ENCODE results near the gene AMH.

Gene AMH

GRCh38 chr19:2227415-2228156 is 21.5 kb upstream of the AMH start:
- H3K27ac Mint-ChIP-seq = no peak overlapping the region
- H3K36me3 Mint-ChIP-seq (ENCODE audit: low read depth) = peaks cover 84% of the 10 kb centered on the region
- DNase-seq = no peak
- no peaks in the 10 kb centered on the region for H3K9me3 Mint-ChIP-seq
- H3K4me1 Mint-ChIP-seq (ENCODE audit: low read depth) = peaks cover 7% of the 10 kb centered on the region
- H3K4me3 Mint-ChIP-seq = no peak overlapping the region
- H3K27me3 Mint-ChIP-seq = no peaks in the 10 kb centered on the region

GRCh38 chr19:2228157-2229030 is 20.7 kb upstream of the AMH start:
- H3K4me1 Mint-ChIP-seq (ENCODE audit: low read depth) = peaks cover 13% of the 10 kb centered on the region
- H3K4me3 Mint-ChIP-seq = no peak overlapping the region
- H3K9me3 Mint-ChIP-seq = no peaks in the 10 kb centered on the region
- H3K27me3 Mint-ChIP-seq = no peaks in the 10 kb centered on the region
- peaks cover 85% of the 10 kb centered on the region for H3K36me3 Mint-ChIP-seq (ENCODE audit: low read depth)
- DNase-seq = no peak
- peak overlapping the region; percentile 47 for H3K27ac Mint-ChIP-seq

GRCh38 chr19:2229103-2230032 is 19.8 kb upstream of the AMH start:
- H3K27me3 Mint-ChIP-seq = no peaks in the 10 kb centered on the region
- H3K4me1 Mint-ChIP-seq (ENCODE audit: low read depth) = peaks cover 17% of the 10 kb centered on the region
- peaks cover 86% of the 10 kb centered on the region for H3K36me3 Mint-ChIP-seq (ENCODE audit: low read depth)
- H3K27ac Mint-ChIP-seq = peak overlapping the region; percentile 47
- H3K9me3 Mint-ChIP-seq = no peaks in the 10 kb centered on the region
- DNase-seq = no peak
- H3K4me3 Mint-ChIP-seq = no peak overlapping the region

- peaks cover 24% of the 10 kb centered on the region for H3K4me1 Mint-ChIP-seq (ENCODE audit: low read depth)
- no peak for DNase-seq
- no peak overlapping the region for H3K4me3 Mint-ChIP-seq
- no peaks in the 10 kb centered on the region for H3K27me3 Mint-ChIP-seq
- peaks cover 85% of the 10 kb centered on the region for H3K36me3 Mint-ChIP-seq (ENCODE audit: low read depth)
- peak overlapping the region; percentile 56 for H3K27ac Mint-ChIP-seq
- no peaks in the 10 kb centered on the region for H3K9me3 Mint-ChIP-seq
Observed at GRCh38 chr19:2230033-2230531, 19.0 kb upstream of the AMH start.

GRCh38 chr19:2230807-2231533 is 18.2 kb upstream of the AMH start:
- Mint-ChIP-seq H3K4me3 (no peak overlapping the region), H3K27ac (peak overlapping the region; percentile 56), H3K36me3 (ENCODE audit: low read depth) (peaks cover 81% of the 10 kb centered on the region), H3K4me1 (ENCODE audit: low read depth) (peaks cover 26% of the 10 kb centered on the region), H3K9me3 (no peaks in the 10 kb centered on the region), H3K27me3 (no peaks in the 10 kb centered on the region)
- no peak for DNase-seq

GRCh38 chr19:2231621-2232221 is 17.4 kb upstream of the AMH start:
- no peak overlapping the region for H3K4me3 Mint-ChIP-seq
- H3K9me3 Mint-ChIP-seq = no peaks in the 10 kb centered on the region
- no peaks in the 10 kb centered on the region for H3K27me3 Mint-ChIP-seq
- H3K27ac Mint-ChIP-seq = peak overlapping the region; percentile 83
- DNase-seq = no peak
- peaks cover 81% of the 10 kb centered on the region for H3K36me3 Mint-ChIP-seq (ENCODE audit: low read depth)
- peaks cover 31% of the 10 kb centered on the region for H3K4me1 Mint-ChIP-seq (ENCODE audit: low read depth)

GRCh38 chr19:2232286-2233151 is 16.6 kb upstream of the AMH start:
- Mint-ChIP-seq H3K27me3 (no peaks in the 10 kb centered on the region), H3K4me3 (peak overlapping the region; percentile 35), H3K4me1 (ENCODE audit: low read depth) (peaks cover 32% of the 10 kb centered on the region), H3K36me3 (ENCODE audit: low read depth) (peaks cover 84% of the 10 kb centered on the region), H3K9me3 (no peaks in the 10 kb centered on the region), H3K27ac (peak overlapping the region; percentile 53)
- no peak for DNase-seq

GRCh38 chr19:2233601-2234280 is 15.4 kb upstream of the AMH start:
- Mint-ChIP-seq H3K27ac (peak overlapping the region; percentile 93), H3K36me3 (ENCODE audit: low read depth) (peaks cover 88% of the 10 kb centered on the region), H3K9me3 (no peaks in the 10 kb centered on the region), H3K4me3 (peak overlapping the region; percentile 94), H3K4me1 (ENCODE audit: low read depth) (peaks cover 44% of the 10 kb centered on the region), H3K27me3 (no peaks in the 10 kb centered on the region)
- no peak for DNase-seq

GRCh38 chr19:2234996-2235380 is 14.1 kb upstream of the AMH start:
- Mint-ChIP-seq H3K4me3 (peak overlapping the region; percentile 94), H3K27me3 (no peaks in the 10 kb centered on the region), H3K27ac (peak overlapping the region; percentile 93), H3K36me3 (ENCODE audit: low read depth) (peaks cover 90% of the 10 kb centered on the region), H3K4me1 (ENCODE audit: low read depth) (peaks cover 55% of the 10 kb centered on the region), H3K9me3 (no peaks in the 10 kb centered on the region)
- DNase-seq = no peak

- H3K27me3 Mint-ChIP-seq = no peaks in the 10 kb centered on the region
- H3K36me3 Mint-ChIP-seq (ENCODE audit: low read depth) = peaks cover 90% of the 10 kb centered on the region
- H3K27ac Mint-ChIP-seq = peak overlapping the region; percentile 93
- peak overlapping the region; percentile 94 for H3K4me3 Mint-ChIP-seq
- DNase-seq = no peak
- no peaks in the 10 kb centered on the region for H3K9me3 Mint-ChIP-seq
- H3K4me1 Mint-ChIP-seq (ENCODE audit: low read depth) = peaks cover 59% of the 10 kb centered on the region
Observed at GRCh38 chr19:2235381-2236063, 13.6 kb upstream of the AMH start.

GRCh38 chr19:2236064-2236313 is 13.1 kb upstream of the AMH start:
- Mint-ChIP-seq H3K4me3 (peak overlapping the region; percentile 94), H3K36me3 (ENCODE audit: low read depth) (peaks cover 90% of the 10 kb centered on the region), H3K9me3 (no peaks in the 10 kb centered on the region), H3K27ac (peak overlapping the region; percentile 96), H3K27me3 (no peaks in the 10 kb centered on the region), H3K4me1 (ENCODE audit: low read depth) (peaks cover 63% of the 10 kb centered on the region)
- no peak for DNase-seq
